Measurements from ENCODE around the gene UBAC2.

DNA sequence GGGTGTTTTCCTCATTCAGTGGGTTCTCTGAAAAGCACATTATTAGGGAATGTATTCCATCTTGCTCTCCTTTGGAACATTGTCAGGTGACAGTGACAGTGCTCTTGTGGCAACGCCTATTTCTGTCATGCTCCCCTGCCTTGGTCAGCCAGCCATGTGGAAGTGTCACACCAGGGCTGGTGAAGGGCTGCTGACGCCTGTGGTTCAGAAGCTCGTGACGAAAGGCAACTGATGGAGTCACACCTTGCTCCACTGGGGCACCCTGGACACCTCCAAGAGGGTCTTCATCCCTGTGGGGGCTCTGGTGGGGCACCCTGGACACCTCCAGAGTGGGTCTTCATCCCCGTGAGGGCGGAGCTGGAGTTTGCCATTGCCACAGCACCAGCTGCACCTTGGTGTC lies 175.5 kb downstream of the UBAC2 start:
- TF ChIP-seq, protein P1, sequence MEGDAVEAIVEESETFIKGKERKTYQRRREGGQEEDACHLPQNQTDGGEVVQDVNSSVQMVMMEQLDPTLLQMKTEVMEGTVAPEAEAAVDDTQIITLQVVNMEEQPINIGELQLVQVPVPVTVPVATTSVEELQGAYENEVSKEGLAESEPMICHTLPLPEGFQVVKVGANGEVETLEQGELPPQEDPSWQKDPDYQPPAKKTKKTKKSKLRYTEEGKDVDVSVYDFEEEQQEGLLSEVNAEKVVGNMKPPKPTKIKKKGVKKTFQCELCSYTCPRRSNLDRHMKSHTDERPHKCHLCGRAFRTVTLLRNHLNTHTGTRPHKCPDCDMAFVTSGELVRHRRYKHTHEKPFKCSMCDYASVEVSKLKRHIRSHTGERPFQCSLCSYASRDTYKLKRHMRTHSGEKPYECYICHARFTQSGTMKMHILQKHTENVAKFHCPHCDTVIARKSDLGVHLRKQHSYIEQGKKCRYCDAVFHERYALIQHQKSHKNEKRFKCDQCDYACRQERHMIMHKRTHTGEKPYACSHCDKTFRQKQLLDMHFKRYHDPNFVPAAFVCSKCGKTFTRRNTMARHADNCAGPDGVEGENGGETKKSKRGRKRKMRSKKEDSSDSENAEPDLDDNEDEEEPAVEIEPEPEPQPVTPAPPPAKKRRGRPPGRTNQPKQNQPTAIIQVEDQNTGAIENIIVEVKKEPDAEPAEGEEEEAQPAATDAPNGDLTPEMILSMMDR (IDR thresholded peaks at IDR 0.05) = no peak
- no peak for TF ChIP-seq ZFX (IDR thresholded peaks at IDR 0.05; ENCODE audit: borderline replicate concordance)
